Right cardiac atrium (tissue), 5 donors: ENCODE data around the gene MPP2. TPM values are rescaled to one million over a fixed set of nuclear protein-coding genes. Genes with fewer than 3 reads are reported as not detected.
"Not testable (repeated sequence)": the region's sequence is repeated elsewhere in the genome, so short reads cannot be mapped to it uniquely, and the experiment has no call there.

ENCODE experiments used
- ATAC-seq, 2 donors: fragments of 200-7000 bp; cut with Tn5 transposase; one replicate each; pipeline versions ENCODE4 v1.8.0 to v1.9.1; 2020; ENCODE audit warnings: moderate library complexity in 2 of 2, mild to moderate bottlenecking in 1 of 2
- DNase-seq, 3 donors: peaks; one replicate each; pipeline ENCODE4 v3.0.0-alpha.2; 2020
- H3K27ac ChIP-seq: one replicate; pipeline ENCODE4 v1.5.1; 2013; ENCODE audit warnings: mild to moderate bottlenecking, low read length, control low read depth, moderate library complexity
- H3K27me3 ChIP-seq: one replicate; pipeline ENCODE4 v1.6.1; 2013; ENCODE audit not compliant: control insufficient read depth, insufficient read depth
- H3K4me1 ChIP-seq: one replicate; pipeline ENCODE4 v1.6.1; 2013; ENCODE audit warnings: low read length; ENCODE audit not compliant: control insufficient read depth, insufficient read depth
- H3K4me3 ChIP-seq: one replicate; pipeline ENCODE4 v1.5.1; 2013; ENCODE audit warnings: low read length, control low read depth
- H3K9me3 ChIP-seq: one replicate; pipeline ENCODE4 v1.6.1; 2013; ENCODE audit warnings: low read length; ENCODE audit not compliant: control insufficient read depth
- WGBS: extraction: QIAGEN DNeasy Blood & Tissue Kit; methylation state at CpG from one replicate; pipeline ENCODE4 v1.1.7; 2013; 5-methylcytosine and 5-hydroxymethylcytosine counted together
- intact Hi-C, 4 donors: fragments of 100-400 bp; cut with DNase I; formaldehyde crosslinking; loops; one replicate each; pipeline versions ENCODE4 v1.11.0 to v1.14.0; 2022 to 2023
- polyA plus RNA-seq: library from polyadenylated mRNA; stranded (reverse); fragments of 200-250 nt; gene quantifications from one replicate; pipeline ENCODE4 v1.2.3, GENCODE V29; 2013
- total RNA-seq, 4 donors: library from RNA; stranded (reverse); fragmentation: NEBNext Ultra II Directional; extraction: Animal tissue kit (Norgen Biotek cat#: 25700); gene quantifications; one replicate each; pipeline ENCODE4 v1.2.1, GENCODE V29; 2021
- donor health status: healthy with polysubstance abuse.
- donor health status: DM: no; HTN: yes; CAD: no.
- donor health status: DM: no; HTN: no; CAD: no.
- donor health status: DM: no; HTN: yes; CAD: no; lungs with severe emphysema.
- donor health status: DM: yes; HTN: yes; CAD: no.

The MPP2 gene
- total and polyA plus RNA-seq, 5 donors: 8.7 to 20.7 (median 15.1) TPM

GRCh38 chr17:43931062-43931571 is 23.8 kb upstream of the MPP2 start:
- Histone ChIP-seq H3K9me3 (no peaks in the 10 kb centered on the region), H3K27ac (no peak overlapping the region), H3K4me3 (no peak overlapping the region), H3K4me1 (no peaks in the 10 kb centered on the region), H3K27me3 (no peaks in the 10 kb centered on the region)
- ATAC-seq (no peak), DNase-seq (no peak)
- intact Hi-C loops: no loop called here
- 83% methylated on average over 5 of the region's 5 CpGs for WGBS

GRCh38 chr17:43928609-43929008 is 21.3 kb upstream of the MPP2 start:
- intact Hi-C loops: no loop called here
- no peak for DNase-seq
- no peak for ATAC-seq
- Histone ChIP-seq H3K9me3 (no peaks in the 10 kb centered on the region), H3K27ac (no peak overlapping the region), H3K4me3 (no peak overlapping the region), H3K27me3 (no peaks in the 10 kb centered on the region), H3K4me1 (no peaks in the 10 kb centered on the region)
- 76% methylated on average over 1 of the region's 1 CpG for WGBS

DNA sequence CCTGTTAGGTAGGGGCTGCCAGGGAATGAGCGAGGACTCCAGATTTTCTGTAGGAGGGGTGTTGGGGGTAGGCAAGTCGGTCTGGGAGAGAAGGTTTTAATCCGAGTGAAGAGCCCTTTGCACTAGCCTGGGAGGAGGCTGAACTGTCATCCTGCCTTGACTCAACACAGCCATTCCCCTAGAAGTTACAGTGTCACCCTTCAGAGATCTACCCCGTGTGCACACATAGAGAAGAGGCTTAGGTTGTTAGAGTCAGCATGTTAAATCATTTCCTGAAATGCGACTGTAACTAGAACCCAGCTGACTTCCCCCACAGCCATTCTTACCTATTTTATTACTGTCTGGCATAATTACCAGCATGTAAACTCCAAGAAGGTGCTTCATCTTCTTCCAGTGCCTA is 20.6 kb upstream of the MPP2 start:
- H3K4me3 ChIP-seq, H3K4me1 ChIP-seq, H3K27ac ChIP-seq, intact Hi-C loops, DNase-seq, H3K9me3 ChIP-seq, H3K27me3 ChIP-seq, ATAC-seq: not testable (repeated sequence)
- WGBS: 28% methylated on average over 5 of the region's 5 CpGs

- WGBS: 4% methylated on average over 42 of the region's 42 CpGs
- H3K27me3 ChIP-seq: no peaks in the 10 kb centered on the region
- no peaks in the 10 kb centered on the region for H3K9me3 ChIP-seq
- DNase-seq: peak; percentile 30 to 67 (median 66)
- H3K27ac ChIP-seq: no peak overlapping the region
- H3K4me3 ChIP-seq: peak overlapping the region; percentile 40
- ATAC-seq: peak; percentile 56 to 64
- no peaks in the 10 kb centered on the region for H3K4me1 ChIP-seq
- intact Hi-C loops: no loop called here
Observed at GRCh38 chr17:43927060-43927864, 19.9 kb upstream of the MPP2 start.

DNA sequence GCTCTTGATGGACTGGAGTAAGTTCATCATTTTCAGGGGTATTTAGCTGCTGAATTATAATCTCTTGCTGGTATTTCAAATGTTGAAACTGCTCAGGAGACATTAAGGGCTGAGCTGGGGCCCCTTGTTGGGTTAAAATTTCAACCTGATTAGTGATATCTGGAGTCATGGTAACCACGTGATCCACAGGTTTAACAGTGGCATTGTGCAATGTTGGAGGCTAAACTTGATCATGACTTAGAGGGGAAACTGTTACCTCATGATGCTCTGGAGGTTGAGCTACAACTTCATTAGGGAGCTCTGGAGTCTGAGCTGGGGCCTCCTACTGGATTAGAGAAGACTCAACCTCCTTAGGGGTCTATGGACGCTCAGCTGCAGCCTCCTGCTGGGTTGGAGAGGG is 17.2 kb upstream of the MPP2 start:
- Histone ChIP-seq H3K4me1 (no peaks in the 10 kb centered on the region), H3K27me3 (no peaks in the 10 kb centered on the region)

GRCh38 chr17:43920500-43921095 is 13.3 kb upstream of the MPP2 start:
- H3K4me1 ChIP-seq: no peaks in the 10 kb centered on the region
- H3K27ac ChIP-seq: no peak overlapping the region
- H3K4me3 ChIP-seq: no peak overlapping the region
- DNase-seq (no peak), ATAC-seq (no peak)
- WGBS: 66% methylated on average over 10 of the region's 10 CpGs
- H3K27me3 ChIP-seq: no peaks in the 10 kb centered on the region
- no peaks in the 10 kb centered on the region for H3K9me3 ChIP-seq
- intact Hi-C loops: no loop called here

More for the DNA sequence above, 17.2 kb upstream of the MPP2 start:
- WGBS: 74% methylated on average over 2 of the region's 2 CpGs
- ATAC-seq (no peak), DNase-seq (no peak)
- Histone ChIP-seq H3K4me3 (no peak overlapping the region), H3K9me3 (no peaks in the 10 kb centered on the region), H3K27ac (no peak overlapping the region)
- intact Hi-C loops: no loop called here

- no peak overlapping the region for H3K4me3 ChIP-seq
Observed at GRCh38 chr17:43918026-43918389, 10.7 kb upstream of the MPP2 start.

GRCh38 chr17:43917348-43918025 is 10.2 kb upstream of the MPP2 start:
- H3K27me3 ChIP-seq: no peaks in the 10 kb centered on the region
- H3K9me3 ChIP-seq: no peaks in the 10 kb centered on the region
- peak overlapping the region; percentile 34 for H3K4me3 ChIP-seq
- intact Hi-C loops: no loop called here
- no peak overlapping the region for H3K27ac ChIP-seq
- no peaks in the 10 kb centered on the region for H3K4me1 ChIP-seq
- peak; percentile 51 to 79 (median 67) for DNase-seq
- WGBS: 20% methylated on average over 43 of the region's 43 CpGs
- ATAC-seq: peak; percentile 65 to 73

More at GRCh38 chr17:43918026-43918389, 10.7 kb upstream of the MPP2 start:
- intact Hi-C loops: no loop called here
- no peak for DNase-seq
- ATAC-seq: no peak
- H3K4me1 ChIP-seq: no peaks in the 10 kb centered on the region
- WGBS: 65% methylated on average over 13 of the region's 13 CpGs
- no peaks in the 10 kb centered on the region for H3K27me3 ChIP-seq
- H3K27ac ChIP-seq: no peak overlapping the region
- no peaks in the 10 kb centered on the region for H3K9me3 ChIP-seq

DNA sequence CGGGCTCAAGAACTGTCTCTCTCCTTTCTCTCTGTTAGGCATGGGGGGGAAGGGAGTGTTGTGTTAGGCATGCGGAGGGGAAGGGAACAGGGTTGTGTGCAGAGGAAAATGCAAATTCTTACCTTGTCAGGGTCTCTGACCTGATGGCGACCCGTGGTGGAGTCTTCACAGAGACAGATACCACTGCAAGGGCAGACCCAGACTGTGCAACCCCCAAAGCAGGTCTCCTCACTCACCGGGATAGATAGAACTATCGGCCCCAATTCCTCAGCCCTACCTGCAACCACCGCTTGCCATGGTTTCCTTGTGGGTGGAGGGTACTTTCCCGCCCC is 9.6 kb upstream of the MPP2 start:
- DNase-seq: no peak
- WGBS: 73% methylated on average over 8 of the region's 8 CpGs
- ATAC-seq: peak; percentile 7 to 8
- peak overlapping the region; percentile 34 for H3K4me3 ChIP-seq
- H3K27ac ChIP-seq: no peak overlapping the region
- intact Hi-C loops: no loop called here
- H3K27me3 ChIP-seq: no peaks in the 10 kb centered on the region
- H3K9me3 ChIP-seq: no peaks in the 10 kb centered on the region
- no peaks in the 10 kb centered on the region for H3K4me1 ChIP-seq

GRCh38 chr17:43916385-43916784 is 9.0 kb upstream of the MPP2 start:
- ATAC-seq (no peak), DNase-seq (no peak)
- H3K27ac ChIP-seq: no peak overlapping the region
- H3K9me3 ChIP-seq: no peaks in the 10 kb centered on the region
- intact Hi-C loops: no loop called here
- H3K27me3 ChIP-seq: no peaks in the 10 kb centered on the region
- no peaks in the 10 kb centered on the region for H3K4me1 ChIP-seq
- WGBS: 82% methylated on average over 4 of the region's 4 CpGs
- H3K4me3 ChIP-seq: no peak overlapping the region

DNA sequence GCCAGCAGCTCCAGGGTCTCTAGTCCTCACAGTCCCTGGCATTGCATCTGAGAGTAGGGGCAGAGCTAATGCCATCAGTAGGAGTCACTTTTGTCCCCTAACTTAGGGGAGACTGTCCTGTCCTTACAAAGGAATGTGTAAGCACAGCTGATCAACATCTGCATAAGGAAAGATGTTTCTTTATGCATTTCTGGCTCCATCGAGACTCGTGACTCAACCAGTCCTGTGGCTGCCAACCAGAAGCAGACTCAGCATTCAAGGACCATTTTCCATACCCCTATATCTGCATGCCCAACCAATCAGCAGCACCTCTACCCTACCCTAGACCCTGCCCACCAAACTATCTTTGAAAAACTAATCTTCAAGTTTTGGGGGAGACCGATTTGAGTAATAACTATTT is 8.2 kb upstream of the MPP2 start:
- Histone ChIP-seq H3K9me3 (no peaks in the 10 kb centered on the region), H3K4me3 (no peak overlapping the region), H3K4me1 (no peaks in the 10 kb centered on the region), H3K27ac (no peak overlapping the region), H3K27me3 (no peaks in the 10 kb centered on the region)
- intact Hi-C loops: no loop called here
- ATAC-seq: no peak
- DNase-seq: no peak
- WGBS: 76% methylated on average over 3 of the region's 3 CpGs
